GM12875 (cell line): ENCODE measurements around the gene TAAR9.

Experiments
- H3K4me3 ChIP-seq: one replicate; pipeline ENCODE4 v1.5.1; 2011; ENCODE audit warnings: low read depth, low read length, control low read depth
- TF ChIP-seq, protein P1 (sequence below): IDR thresholded peaks from 2 replicates; pipeline ENCODE4 v1.5.1; 2011; ENCODE audit warnings: low read depth, mild to moderate bottlenecking, control low read depth, inconsistent platforms, low read length, moderate library complexity, borderline replicate concordance; ENCODE audit not compliant: insufficient read depth

TAAR9 gene

GRCh38 chr6:132506461-132506860, 31.6 kb upstream of the TAAR9 start:
- TF ChIP-seq, protein P1, sequence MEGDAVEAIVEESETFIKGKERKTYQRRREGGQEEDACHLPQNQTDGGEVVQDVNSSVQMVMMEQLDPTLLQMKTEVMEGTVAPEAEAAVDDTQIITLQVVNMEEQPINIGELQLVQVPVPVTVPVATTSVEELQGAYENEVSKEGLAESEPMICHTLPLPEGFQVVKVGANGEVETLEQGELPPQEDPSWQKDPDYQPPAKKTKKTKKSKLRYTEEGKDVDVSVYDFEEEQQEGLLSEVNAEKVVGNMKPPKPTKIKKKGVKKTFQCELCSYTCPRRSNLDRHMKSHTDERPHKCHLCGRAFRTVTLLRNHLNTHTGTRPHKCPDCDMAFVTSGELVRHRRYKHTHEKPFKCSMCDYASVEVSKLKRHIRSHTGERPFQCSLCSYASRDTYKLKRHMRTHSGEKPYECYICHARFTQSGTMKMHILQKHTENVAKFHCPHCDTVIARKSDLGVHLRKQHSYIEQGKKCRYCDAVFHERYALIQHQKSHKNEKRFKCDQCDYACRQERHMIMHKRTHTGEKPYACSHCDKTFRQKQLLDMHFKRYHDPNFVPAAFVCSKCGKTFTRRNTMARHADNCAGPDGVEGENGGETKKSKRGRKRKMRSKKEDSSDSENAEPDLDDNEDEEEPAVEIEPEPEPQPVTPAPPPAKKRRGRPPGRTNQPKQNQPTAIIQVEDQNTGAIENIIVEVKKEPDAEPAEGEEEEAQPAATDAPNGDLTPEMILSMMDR, result no peak
- H3K4me3 ChIP-seq, result no peak overlapping the region

DNA sequence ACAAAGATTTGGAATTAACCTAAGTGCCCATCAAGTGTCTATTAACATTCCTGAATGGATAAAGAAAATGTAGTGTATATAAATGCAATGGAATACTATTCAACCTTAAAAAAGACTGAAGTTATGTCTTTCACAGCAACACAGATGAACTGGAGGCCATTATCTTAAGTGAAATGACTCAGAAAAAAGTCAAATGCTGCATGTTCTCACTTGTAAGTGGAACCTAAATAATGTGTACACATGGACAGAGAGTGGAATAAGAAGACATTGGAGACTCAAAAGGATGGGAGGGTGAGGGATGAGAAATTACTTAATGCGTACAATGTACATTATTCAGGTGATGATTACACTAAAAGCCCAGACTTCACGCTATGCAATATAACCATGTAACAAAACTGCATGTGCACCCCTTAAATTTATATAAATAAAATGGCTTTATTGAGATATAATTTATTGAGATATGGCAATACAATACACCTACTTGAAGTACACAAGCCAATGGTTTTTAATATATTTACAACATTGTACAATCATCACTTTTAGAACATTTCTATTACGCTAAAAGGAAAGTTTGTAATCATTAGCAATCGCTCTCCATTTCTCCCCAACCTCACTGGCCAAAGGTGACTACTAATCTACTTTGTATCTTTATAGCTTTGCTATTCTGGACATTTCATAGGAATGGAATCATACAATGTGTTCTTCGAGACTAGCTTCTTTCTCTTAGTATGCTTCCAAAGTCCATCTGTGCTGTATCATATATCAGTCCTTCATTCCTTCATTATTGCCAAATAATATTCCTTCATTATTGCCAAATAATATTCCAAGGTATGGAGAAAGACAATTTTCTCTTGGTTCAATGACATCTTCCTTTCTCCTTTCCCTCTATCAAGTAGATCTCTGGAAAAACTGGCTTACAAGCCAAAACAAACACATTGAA, 30.9 kb upstream of the TAAR9 start:
- TF ChIP-seq, protein P1, result no peak
- no peak overlapping the region for H3K4me3 ChIP-seq

DNA sequence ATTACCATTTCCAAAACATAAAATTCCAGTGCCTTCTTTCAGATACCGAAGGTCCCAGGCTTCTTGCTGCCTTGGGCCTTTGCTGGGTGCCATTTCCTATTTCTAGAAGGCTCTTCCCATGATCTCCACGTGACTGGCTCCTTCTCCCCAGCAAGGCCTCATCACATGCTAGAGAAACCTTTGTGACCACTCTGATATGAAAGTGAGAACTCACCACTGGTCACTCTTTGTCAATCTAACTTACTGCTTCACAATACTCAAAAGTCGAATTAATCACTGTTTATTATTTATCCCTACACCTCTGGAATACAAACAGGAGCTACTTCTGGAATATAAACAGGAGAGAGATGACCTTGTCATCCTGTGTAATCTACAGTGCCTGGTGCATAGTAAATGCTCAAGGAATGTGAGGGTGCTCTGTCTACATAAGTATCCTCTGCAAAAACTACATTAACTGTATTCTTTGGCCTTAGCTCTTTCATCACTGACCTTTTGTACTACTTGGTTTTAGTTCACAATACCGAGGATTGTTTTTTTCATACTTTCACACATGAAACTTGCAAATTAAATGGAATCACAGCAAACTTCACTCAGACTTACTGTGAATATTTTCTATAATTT, 26.8 kb upstream of the TAAR9 start:
- TF ChIP-seq, protein P1, result no peak
- peak overlapping the region; percentile 7 for H3K4me3 ChIP-seq

DNA sequence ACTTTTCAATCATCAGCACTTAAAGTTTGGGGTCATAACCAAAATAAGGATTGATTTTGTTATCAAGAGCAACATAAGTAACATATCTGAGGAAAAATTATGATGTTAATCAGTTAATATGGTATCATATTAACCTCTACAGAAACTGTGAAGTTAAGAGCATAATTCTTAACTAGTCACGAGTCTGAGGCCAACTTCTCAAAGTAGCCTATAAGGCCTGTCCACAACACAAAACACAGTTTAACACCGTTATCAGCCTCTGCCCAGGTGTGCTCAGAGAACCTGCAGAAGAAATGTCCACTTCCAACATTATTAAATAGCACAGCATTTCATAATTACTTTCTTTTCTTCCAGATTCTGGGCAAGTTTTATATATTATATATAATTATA, 26.3 kb upstream of the TAAR9 start:
- TF ChIP-seq, protein P1, result no peak
- no peak overlapping the region for H3K4me3 ChIP-seq

DNA sequence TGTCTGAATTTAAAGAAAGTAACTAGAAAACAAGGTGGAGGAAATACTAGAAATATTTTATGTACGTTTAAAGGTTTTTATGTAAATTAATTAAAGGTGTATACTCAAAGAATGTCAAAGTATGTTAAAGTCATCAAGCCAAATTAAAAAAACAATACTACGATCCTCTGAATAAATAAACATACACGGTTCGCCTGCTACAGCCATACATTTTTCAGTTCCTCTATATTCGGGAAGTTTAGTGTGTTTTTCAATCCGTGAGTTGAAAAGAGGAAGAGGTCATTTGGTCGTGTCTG, 25.8 kb upstream of the TAAR9 start:
- H3K4me3 ChIP-seq, result peak overlapping the region; percentile 77
- TF ChIP-seq, protein P1, result no peak

- H3K4me3 ChIP-seq, result peak within 1 kb of the TSS; percentile 77
- TF ChIP-seq, protein P1, result no peak
These were observed 25.1 kb upstream of the TAAR9 start, which contains the start of gene STX7 for GRCh38 chr6:132512638-132513632. STX7 (minus strand) TSS chr6:132513116; CDS start chr6:132503530, 9,586 bp downstream.
